SK-N-SH (cell line): ENCODE data around the gene SIGLEC9.

Experiments used
- CHD2 ChIP-seq: fragments of 150-350 bp; IDR thresholded peaks from 2 replicates; pipeline ENCODE4 v1.6.1; 2018; ENCODE audit warnings: low read length; ENCODE audit not compliant: partially characterized antibody
- EP300 ChIP-seq, 2 experiments: IDR thresholded peaks; 2 replicates each; pipeline versions ENCODE4 v1.4.0 to v1.6.1; 2012; ENCODE audit warnings: borderline replicate concordance in 1 of 2, low read depth in 1 of 2, low read length in 1 of 2
- EZH2phosphoT487 ChIP-seq: fragments of 200-600 bp; sonication (generic); IDR thresholded peaks from 2 replicates; pipeline ENCODE4 v1.6.1; 2017; ENCODE audit warnings: low read depth, mixed run types, mild to moderate bottlenecking, antibody characterized with exemption, moderate library complexity, borderline replicate concordance
- MXI1 ChIP-seq: IDR thresholded peaks from 2 replicates; pipeline ENCODE4 v1.6.1; 2012; ENCODE audit warnings: mild to moderate bottlenecking, low read depth, low read length, improper control_type of control experiment
- NRF1 ChIP-seq: IDR thresholded peaks from 2 replicates; pipeline ENCODE4 v1.6.1; 2012; ENCODE audit warnings: low read depth, mild to moderate bottlenecking, low read length
- POLR2AphosphoS5 ChIP-seq: IDR thresholded peaks from 2 replicates; pipeline ENCODE4 v1.6.1; 2012; ENCODE audit warnings: low read depth, low read length
- RCOR1 ChIP-seq: fragments of 150-350 bp; IDR thresholded peaks from 2 replicates; pipeline ENCODE4 v1.6.1; 2017; ENCODE audit warnings: antibody characterized with exemption, low read length
- TAF1 ChIP-seq: IDR thresholded peaks from 2 replicates; pipeline ENCODE4 v1.6.1; 2012; ENCODE audit warnings: low read depth, mild to moderate bottlenecking, low read length, moderate library complexity, borderline replicate concordance
- TF ChIP-seq, protein P1 (sequence below): fragments of 200-600 bp; sonication (generic); IDR thresholded peaks from 2 replicates; pipeline ENCODE4 v1.6.1; 2017; ENCODE audit warnings: antibody characterized with exemption, mild to moderate bottlenecking, moderate library complexity
- TF ChIP-seq, protein P2 (sequence below): IDR thresholded peaks from 2 replicates; pipeline ENCODE4 v1.6.1; 2012; ENCODE audit warnings: mild to moderate bottlenecking, low read depth, low read length, moderate library complexity

DNA sequence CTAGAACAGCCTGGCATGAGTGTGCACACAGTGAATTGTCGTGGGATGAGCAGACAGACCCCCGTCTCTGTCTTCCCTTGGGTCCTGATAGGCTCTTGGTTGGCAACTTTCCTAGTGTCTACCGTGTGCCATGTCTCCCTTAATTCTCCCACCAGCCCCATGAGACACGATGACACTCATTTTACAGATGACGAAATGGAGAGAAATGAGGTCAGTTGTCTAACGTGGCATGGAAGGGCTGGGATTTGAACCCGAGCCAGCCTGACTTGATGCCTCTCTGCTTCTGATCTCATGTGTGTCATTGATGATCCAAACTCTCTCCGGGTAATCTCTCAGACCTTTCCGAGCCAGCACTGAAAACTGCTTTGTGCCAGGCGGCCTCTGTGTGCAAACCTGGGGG lies 33.6 kb upstream of the SIGLEC9 start:
- TF ChIP-seq, protein P1, sequence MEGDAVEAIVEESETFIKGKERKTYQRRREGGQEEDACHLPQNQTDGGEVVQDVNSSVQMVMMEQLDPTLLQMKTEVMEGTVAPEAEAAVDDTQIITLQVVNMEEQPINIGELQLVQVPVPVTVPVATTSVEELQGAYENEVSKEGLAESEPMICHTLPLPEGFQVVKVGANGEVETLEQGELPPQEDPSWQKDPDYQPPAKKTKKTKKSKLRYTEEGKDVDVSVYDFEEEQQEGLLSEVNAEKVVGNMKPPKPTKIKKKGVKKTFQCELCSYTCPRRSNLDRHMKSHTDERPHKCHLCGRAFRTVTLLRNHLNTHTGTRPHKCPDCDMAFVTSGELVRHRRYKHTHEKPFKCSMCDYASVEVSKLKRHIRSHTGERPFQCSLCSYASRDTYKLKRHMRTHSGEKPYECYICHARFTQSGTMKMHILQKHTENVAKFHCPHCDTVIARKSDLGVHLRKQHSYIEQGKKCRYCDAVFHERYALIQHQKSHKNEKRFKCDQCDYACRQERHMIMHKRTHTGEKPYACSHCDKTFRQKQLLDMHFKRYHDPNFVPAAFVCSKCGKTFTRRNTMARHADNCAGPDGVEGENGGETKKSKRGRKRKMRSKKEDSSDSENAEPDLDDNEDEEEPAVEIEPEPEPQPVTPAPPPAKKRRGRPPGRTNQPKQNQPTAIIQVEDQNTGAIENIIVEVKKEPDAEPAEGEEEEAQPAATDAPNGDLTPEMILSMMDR, result no peak
- no peak for TF ChIP-seq CHD2
- no peak for TF ChIP-seq TAF1
- TF ChIP-seq NRF1, result no peak
- no peak for TF ChIP-seq MXI1
- TF ChIP-seq, protein P2, sequence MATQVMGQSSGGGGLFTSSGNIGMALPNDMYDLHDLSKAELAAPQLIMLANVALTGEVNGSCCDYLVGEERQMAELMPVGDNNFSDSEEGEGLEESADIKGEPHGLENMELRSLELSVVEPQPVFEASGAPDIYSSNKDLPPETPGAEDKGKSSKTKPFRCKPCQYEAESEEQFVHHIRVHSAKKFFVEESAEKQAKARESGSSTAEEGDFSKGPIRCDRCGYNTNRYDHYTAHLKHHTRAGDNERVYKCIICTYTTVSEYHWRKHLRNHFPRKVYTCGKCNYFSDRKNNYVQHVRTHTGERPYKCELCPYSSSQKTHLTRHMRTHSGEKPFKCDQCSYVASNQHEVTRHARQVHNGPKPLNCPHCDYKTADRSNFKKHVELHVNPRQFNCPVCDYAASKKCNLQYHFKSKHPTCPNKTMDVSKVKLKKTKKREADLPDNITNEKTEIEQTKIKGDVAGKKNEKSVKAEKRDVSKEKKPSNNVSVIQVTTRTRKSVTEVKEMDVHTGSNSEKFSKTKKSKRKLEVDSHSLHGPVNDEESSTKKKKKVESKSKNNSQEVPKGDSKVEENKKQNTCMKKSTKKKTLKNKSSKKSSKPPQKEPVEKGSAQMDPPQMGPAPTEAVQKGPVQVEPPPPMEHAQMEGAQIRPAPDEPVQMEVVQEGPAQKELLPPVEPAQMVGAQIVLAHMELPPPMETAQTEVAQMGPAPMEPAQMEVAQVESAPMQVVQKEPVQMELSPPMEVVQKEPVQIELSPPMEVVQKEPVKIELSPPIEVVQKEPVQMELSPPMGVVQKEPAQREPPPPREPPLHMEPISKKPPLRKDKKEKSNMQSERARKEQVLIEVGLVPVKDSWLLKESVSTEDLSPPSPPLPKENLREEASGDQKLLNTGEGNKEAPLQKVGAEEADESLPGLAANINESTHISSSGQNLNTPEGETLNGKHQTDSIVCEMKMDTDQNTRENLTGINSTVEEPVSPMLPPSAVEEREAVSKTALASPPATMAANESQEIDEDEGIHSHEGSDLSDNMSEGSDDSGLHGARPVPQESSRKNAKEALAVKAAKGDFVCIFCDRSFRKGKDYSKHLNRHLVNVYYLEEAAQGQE, result no peak
- no peak for TF ChIP-seq EP300 (IDR thresholded peaks at IDR 0.05; ENCODE audit: borderline replicate concordance in 1 of 2, low read depth in 1 of 2, low read length in 1 of 2)
- TF ChIP-seq RCOR1, result no peak
- no peak for TF ChIP-seq EZH2phosphoT487
- no peak for TF ChIP-seq POLR2AphosphoS5
